B cell (primary cell): ENCODE results near the gene TLCD2. TPM values are rescaled to one million over a fixed set of nuclear protein-coding genes. Genes with fewer than 3 reads are reported as not detected.

ENCODE experiments used
- ATAC-seq: fragments of 200-7000 bp; cut with Tn5 transposase; one replicate; pipeline ENCODE4 v1.10.0; 2021; ENCODE audit warnings: low read depth, mild to moderate bottlenecking, moderate number of reproducible peaks, moderate library complexity
- CTCF ChIA-PET: fragments of 350-600 bp; sonication (Branson Sonifier 250); formaldehyde crosslinking; loops from one replicate; lab custom pipeline; 2021; ENCODE audit warnings: antibody characterized with exemption, inconsistent platforms; lab: Charles Lee
- POLR2A ChIA-PET: fragments of 350-600 bp; sonication (Branson Sonifier 250); formaldehyde crosslinking; loops from one replicate; lab custom pipeline; 2021; ENCODE audit warnings: antibody characterized with exemption; lab: Charles Lee
- DNase-seq: peaks from one replicate; pipeline ENCODE4 v3.0.0; 2013
- H2AFZ ChIP-seq: 2 replicates; pipeline ENCODE4 v1.6.1; 2012; ENCODE audit warnings: mild to moderate bottlenecking, low read depth, low read length; ENCODE audit not compliant: insufficient read depth, poor library complexity, severe bottlenecking
- H3K27ac ChIP-seq, 2 donors: 1 replicate in 1 of 2; 2 replicates in 1 of 2; pipeline ENCODE4 v1.5.1; 2012 to 2013; ENCODE audit warnings: low read length in 2 of 2, mild to moderate bottlenecking in 2 of 2, moderate library complexity in 1 of 2
- H3K27me3 ChIP-seq, 4 experiments: fragments of 200-600 bp in 1 of 4; sonication (generic) in 1 of 4; replicated peaks in 1 of 4; 1 replicate in 2 of 4; 2 replicates in 2 of 4; pipeline versions ENCODE4 v1.6.1 to v1.7.0; 2013 to 2016; ENCODE audit warnings: low read length in 3 of 4, mild to moderate bottlenecking in 2 of 4, mixed read lengths in 1 of 4, moderate library complexity in 1 of 4; ENCODE audit not compliant: insufficient read depth in 4 of 4, control insufficient read depth in 3 of 4; ENCODE audit errors: control extremely low read depth in 1 of 4
- H3K36me3 ChIP-seq, 2 experiments: replicated peaks in 1 of 2; 1 replicate in 1 of 2; 2 replicates in 1 of 2; pipeline versions ENCODE4 v1.6.1 to v1.7.1; 2013; ENCODE audit warnings: low read length in 1 of 2; ENCODE audit not compliant: insufficient read depth in 2 of 2, control insufficient read depth in 1 of 2; ENCODE audit errors: control extremely low read depth in 1 of 2, extremely low read depth in 1 of 2
- H3K4me1 ChIP-seq, 2 donors: fragments of 200-600 bp in 1 of 2; sonication (generic) in 1 of 2; 1 replicate in 1 of 2; 2 replicates in 1 of 2; pipeline versions ENCODE4 v1.5.1 to v1.6.1; 2013 to 2017; ENCODE audit warnings: low read length in 2 of 2; ENCODE audit not compliant: control insufficient read depth in 2 of 2, insufficient read depth in 2 of 2
- H3K4me2 ChIP-seq: replicated peaks from 2 replicates; pipeline ENCODE3; 2012; ENCODE audit warnings: mild to moderate bottlenecking, low read depth, low read length; ENCODE audit not compliant: poor library complexity, severe bottlenecking
- H3K4me3 ChIP-seq, 5 experiments: fragments of 200-600 bp in 1 of 5; sonication (generic) in 1 of 5; 1 replicate in 3 of 5; 2 replicates in 2 of 5; pipeline versions ENCODE4 v1.5.1 to v1.7.0; 2011 to 2016; ENCODE audit warnings: low read length in 4 of 5, mild to moderate bottlenecking in 4 of 5, low read depth in 2 of 5, control low read depth in 1 of 5, moderate library complexity in 1 of 5; ENCODE audit not compliant: insufficient read depth in 1 of 5; ENCODE audit errors: control extremely low read depth in 1 of 5, extremely low read depth in 1 of 5
- H3K79me2 ChIP-seq: fragments of 200-600 bp; sonication (generic); one replicate; pipeline ENCODE4 v1.6.0; 2016; ENCODE audit warnings: low read length; ENCODE audit not compliant: control insufficient read depth, insufficient read depth
- H3K9ac ChIP-seq: fragments of 200-600 bp; sonication (generic); 2 replicates; pipeline ENCODE4 v1.6.1; 2017; ENCODE audit warnings: mild to moderate bottlenecking, low read length, moderate library complexity
- H3K9me3 ChIP-seq, 3 donors: one replicate each; pipeline versions ENCODE4 v1.6.1 to v1.7.1; 2013; ENCODE audit warnings: low read length in 2 of 3; ENCODE audit not compliant: control insufficient read depth in 2 of 3, insufficient read depth in 1 of 3; ENCODE audit errors: control extremely low read depth in 1 of 3
- H4K20me1 ChIP-seq: 2 replicates; pipeline ENCODE4 v1.6.0; 2012; ENCODE audit warnings: mild to moderate bottlenecking, low read length; ENCODE audit not compliant: insufficient read depth, control insufficient read depth, poor library complexity, severe bottlenecking
- H3K27ac Mint-ChIP-seq: one replicate; pipeline ENCODE4 v1.8.0; 2021; ENCODE audit warnings: mixed read lengths
- H3K27me3 Mint-ChIP-seq: one replicate; pipeline ENCODE4 v1.8.0; 2021; ENCODE audit warnings: mixed read lengths
- H3K4me1 Mint-ChIP-seq: one replicate; pipeline ENCODE4 v1.8.0; 2021; ENCODE audit warnings: mixed read lengths
- H3K4me3 Mint-ChIP-seq: one replicate; pipeline ENCODE4 v1.8.0; 2021; ENCODE audit warnings: mixed read lengths
- H3K9me3 Mint-ChIP-seq: one replicate; pipeline ENCODE4 v1.8.0; 2022; ENCODE audit warnings: mixed read lengths; ENCODE audit not compliant: insufficient read depth
- CTCF ChIP-seq: fragments of 200-600 bp; IDR thresholded peaks from one replicate; pipeline ENCODE4 v1.8.0; 2022; ENCODE audit warnings: antibody characterized with exemption, mild to moderate bottlenecking
- EZH2 ChIP-seq: IDR thresholded peaks from 2 replicates; pipeline ENCODE4 v1.6.1; 2012; ENCODE audit warnings: borderline replicate concordance, low read depth, mild to moderate bottlenecking, moderate library complexity, low read length; ENCODE audit not compliant: insufficient read depth, poor library complexity, severe bottlenecking
- WGBS: methylation state at CpG from one replicate; pipeline ENCODE4 v1.1.5; 2013; ENCODE audit warnings: missing lambda C conversion rate; ENCODE audit not compliant: insufficient coverage; 5-methylcytosine and 5-hydroxymethylcytosine counted together
- intact Hi-C: fragments of 100-400 bp; cut with micrococcal nuclease; formaldehyde crosslinking; loops from one replicate; pipeline ENCODE4 v1.10.0; 2022
- polyA plus RNA-seq: library from polyadenylated mRNA; depleted of rRNA; stranded (reverse); fragments of >200 nt; gene quantifications from 2 replicates; pipeline ENCODE4 v1.2.3, GENCODE V29; 2012
- total RNA-seq, 2 donors: library from RNA; stranded (reverse); fragments of 120-200 nt in 1 of 2; gene quantifications; 1 replicate in 1 of 2; 2 replicates in 1 of 2; pipeline versions ENCODE4 v1.2.3 to v1.2.4, GENCODE V29; 2013 to 2022

TLCD2 gene
- total and polyA plus RNA-seq, 2 donors (not counting 1 experiment from before 2014, with no cell fraction given): 0.03 TPM; not detected in 1

DNA sequence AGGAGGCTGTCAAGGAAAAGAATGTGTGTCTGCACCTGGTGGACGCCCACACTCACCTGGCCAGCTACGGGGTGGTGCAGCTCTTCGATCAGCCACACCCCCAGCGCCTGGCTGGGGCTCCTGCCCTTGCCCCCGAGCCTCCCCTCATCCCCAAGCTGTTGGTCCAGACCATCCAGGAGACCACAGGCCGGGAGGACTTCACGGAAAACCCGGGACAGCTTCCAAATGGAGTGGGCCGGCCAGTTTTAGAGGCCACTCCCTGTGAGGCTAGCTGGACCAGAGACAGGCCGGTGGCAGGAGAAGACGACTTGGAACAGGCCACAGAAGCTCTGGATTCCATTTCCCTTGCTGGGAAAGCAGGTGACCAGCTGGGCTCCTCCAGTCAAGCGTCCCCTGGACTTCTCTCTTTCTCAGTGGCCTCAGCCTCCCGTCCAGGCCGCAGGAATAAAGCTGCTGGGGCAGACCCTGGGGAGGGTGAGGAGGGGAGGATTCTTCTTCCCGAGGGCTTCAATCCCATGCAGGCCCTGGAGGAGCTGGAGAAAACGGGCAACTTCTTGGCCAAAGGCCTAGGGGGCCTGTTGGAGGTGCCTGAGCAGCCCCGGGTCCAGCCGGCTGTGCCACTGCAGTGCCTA is 16.6 kb upstream of the TLCD2 start:
- peaks cover 36% of the 10 kb centered on the region for H3K79me2 ChIP-seq
- H3K36me3 ChIP-seq: peaks cover 0 to 35% of the 10 kb centered on the region in 2 experiments
- H3K4me2 ChIP-seq: no peak overlapping the region
- H2AFZ ChIP-seq: no peak overlapping the region
- ChIA-PET POLR2A (interaction anchor here (0.7 to 1.6 kb wide), 2 partner anchors 10 to 56 kb away, joined by 3 to 7 read pairs; no protein-coding TSS in a partner anchor), CTCF (interaction anchor here (1.3 to 12.4 kb wide), 2 partner anchors 13 to 58 kb away, joined by 5 to 397 read pairs; no protein-coding TSS in a partner anchor)
- intact Hi-C loops: no loop called here
- no peak overlapping the region for H3K4me3 ChIP-seq
- Mint-ChIP-seq H3K27ac (peak overlapping the region; percentile 26), H3K27me3 (no peaks in the 10 kb centered on the region), H3K9me3 (no peaks in the 10 kb centered on the region), H3K4me3 (no peak overlapping the region), H3K4me1 (peaks cover 51% of the 10 kb centered on the region)
- H3K27me3 ChIP-seq: no peaks in the 10 kb centered on the region
- no peak overlapping the region for H3K27ac ChIP-seq
- no peaks in the 10 kb centered on the region for H3K9me3 ChIP-seq
- no peak overlapping the region for H3K9ac ChIP-seq
- no peak for ATAC-seq
- TF ChIP-seq EZH2 (no peak), CTCF (no peak)
- H3K4me1 ChIP-seq: peaks cover 24 to 47% of the 10 kb centered on the region in 2 donors
- peaks cover 60% of the 10 kb centered on the region for H4K20me1 ChIP-seq
- no peak for DNase-seq
- WGBS: 98% methylated on average over 15 of the region's 18 CpGs
